Colonic mucosa (tissue), 4 donors: Measurements from ENCODE around the gene RPL38. TPM values are rescaled to one million over a fixed set of nuclear protein-coding genes. Genes with fewer than 3 reads are reported as not detected.

Experiments used
- DNase-seq: peaks from one replicate; pipeline ENCODE4 v3.0.0-alpha.2; 2020
- H3K27ac ChIP-seq: fragments of 200-600 bp; one replicate; pipeline ENCODE4 v1.8.0; 2021
- H3K27me3 ChIP-seq: fragments of 200-600 bp; one replicate; pipeline ENCODE4 v1.8.0; 2021
- H3K36me3 ChIP-seq: fragments of 200-600 bp; one replicate; pipeline ENCODE4 v1.8.0; 2021
- H3K4me1 ChIP-seq: fragments of 200-600 bp; one replicate; pipeline ENCODE4 v1.8.0; 2021; ENCODE audit warnings: mild to moderate bottlenecking
- H3K4me3 ChIP-seq: fragments of 200-600 bp; one replicate; pipeline ENCODE4 v1.8.0; 2021
- H3K9ac ChIP-seq, 2 donors: one replicate each; pipeline ENCODE4 v1.7.0; 2013; ENCODE audit warnings: control low read depth in 2 of 2, low read depth in 2 of 2, low read length in 2 of 2
- H3K9me3 ChIP-seq: fragments of 200-600 bp; one replicate; pipeline ENCODE4 v1.8.0; 2021
- intact Hi-C: fragments of 100-400 bp; cut with DNase I; formaldehyde crosslinking; loops from one replicate; pipeline ENCODE4 v1.14.1; 2022
- total RNA-seq, 2 donors: library from RNA; stranded (reverse); fragmentation: NEBNext Ultra II Directional in 1 of 2; extraction: Animal tissue kit (Norgen Biotek cat#: 25700) in 1 of 2; gene quantifications; one replicate each; pipeline ENCODE4 v1.2.1, GENCODE V29; 2021
- TF ChIP-seq, protein P1 (sequence below): fragments of 200-600 bp; IDR thresholded peaks from one replicate; pipeline ENCODE4 v1.8.0; 2022; ENCODE audit warnings: antibody characterized with exemption, mild to moderate bottlenecking
- donor health status: healthy.
- donor health status: DM: no; HTN: no; CAD: no.
- donor health status: DM: no; HTN: no; CAD: no.

RPL38 gene
- total RNA-seq, 2 donors from 2014 or later: 723 to 795 TPM

DNA sequence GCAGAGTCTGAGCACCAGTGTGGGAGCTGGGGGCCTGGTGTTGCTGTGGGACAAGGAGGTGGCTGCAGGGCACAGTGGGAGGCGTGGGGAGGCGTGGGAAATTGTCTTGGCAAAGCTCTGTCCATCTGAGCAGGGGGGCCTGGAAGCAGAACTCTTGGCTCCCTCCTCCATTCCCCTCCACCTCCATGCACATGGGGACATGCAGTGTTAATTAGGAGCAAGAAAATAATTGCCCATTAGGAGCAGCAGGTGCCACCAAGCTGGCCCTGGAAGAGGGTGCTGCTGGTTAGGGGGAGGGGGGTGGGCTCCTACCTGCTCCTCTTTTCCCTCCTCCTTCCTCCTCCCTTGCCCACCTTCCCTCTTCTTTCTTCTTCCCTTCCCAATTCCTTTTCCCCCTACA lies 14.4 kb downstream of the RPL38 start:
- Histone ChIP-seq H3K36me3 (no peaks in the 10 kb centered on the region), H3K27me3 (peaks cover 7% of the 10 kb centered on the region), H3K9ac (no peak overlapping the region), H3K4me1 (peaks cover 1% of the 10 kb centered on the region), H3K27ac (no peak overlapping the region), H3K9me3 (no peaks in the 10 kb centered on the region), H3K4me3 (no peak overlapping the region)
- TF ChIP-seq, protein P1, sequence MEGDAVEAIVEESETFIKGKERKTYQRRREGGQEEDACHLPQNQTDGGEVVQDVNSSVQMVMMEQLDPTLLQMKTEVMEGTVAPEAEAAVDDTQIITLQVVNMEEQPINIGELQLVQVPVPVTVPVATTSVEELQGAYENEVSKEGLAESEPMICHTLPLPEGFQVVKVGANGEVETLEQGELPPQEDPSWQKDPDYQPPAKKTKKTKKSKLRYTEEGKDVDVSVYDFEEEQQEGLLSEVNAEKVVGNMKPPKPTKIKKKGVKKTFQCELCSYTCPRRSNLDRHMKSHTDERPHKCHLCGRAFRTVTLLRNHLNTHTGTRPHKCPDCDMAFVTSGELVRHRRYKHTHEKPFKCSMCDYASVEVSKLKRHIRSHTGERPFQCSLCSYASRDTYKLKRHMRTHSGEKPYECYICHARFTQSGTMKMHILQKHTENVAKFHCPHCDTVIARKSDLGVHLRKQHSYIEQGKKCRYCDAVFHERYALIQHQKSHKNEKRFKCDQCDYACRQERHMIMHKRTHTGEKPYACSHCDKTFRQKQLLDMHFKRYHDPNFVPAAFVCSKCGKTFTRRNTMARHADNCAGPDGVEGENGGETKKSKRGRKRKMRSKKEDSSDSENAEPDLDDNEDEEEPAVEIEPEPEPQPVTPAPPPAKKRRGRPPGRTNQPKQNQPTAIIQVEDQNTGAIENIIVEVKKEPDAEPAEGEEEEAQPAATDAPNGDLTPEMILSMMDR: no peak
- DNase-seq: no peak
- intact Hi-C loops: no loop called here

DNA sequence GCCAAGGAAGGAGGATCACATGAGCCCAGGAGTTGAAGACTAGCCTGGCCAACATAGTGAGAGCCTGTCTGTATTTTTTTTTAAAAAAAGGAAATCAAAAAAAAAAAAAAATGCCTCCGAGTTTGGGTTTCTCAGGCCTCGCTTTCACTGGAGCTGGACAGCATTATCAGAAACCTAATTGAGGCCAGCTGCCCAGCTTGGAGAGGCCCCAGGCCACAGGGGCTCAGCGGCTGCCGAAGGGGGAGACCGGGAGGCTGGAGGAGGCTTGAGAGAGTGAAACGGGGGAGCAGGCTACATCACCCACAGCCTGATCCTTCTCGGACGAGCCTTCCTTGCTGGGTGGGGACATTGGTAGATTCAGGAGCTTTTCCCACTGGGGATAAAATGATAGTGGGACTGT lies 15.0 kb downstream of the RPL38 start:
- Histone ChIP-seq H3K9me3 (no peaks in the 10 kb centered on the region), H3K4me3 (no peak overlapping the region), H3K27ac (no peak overlapping the region), H3K36me3 (no peaks in the 10 kb centered on the region), H3K4me1 (no peaks in the 10 kb centered on the region), H3K27me3 (peaks cover 7% of the 10 kb centered on the region), H3K9ac (no peak overlapping the region)
- TF ChIP-seq, protein P1: no peak
- no peak for DNase-seq
- intact Hi-C loops: no loop called here

DNA sequence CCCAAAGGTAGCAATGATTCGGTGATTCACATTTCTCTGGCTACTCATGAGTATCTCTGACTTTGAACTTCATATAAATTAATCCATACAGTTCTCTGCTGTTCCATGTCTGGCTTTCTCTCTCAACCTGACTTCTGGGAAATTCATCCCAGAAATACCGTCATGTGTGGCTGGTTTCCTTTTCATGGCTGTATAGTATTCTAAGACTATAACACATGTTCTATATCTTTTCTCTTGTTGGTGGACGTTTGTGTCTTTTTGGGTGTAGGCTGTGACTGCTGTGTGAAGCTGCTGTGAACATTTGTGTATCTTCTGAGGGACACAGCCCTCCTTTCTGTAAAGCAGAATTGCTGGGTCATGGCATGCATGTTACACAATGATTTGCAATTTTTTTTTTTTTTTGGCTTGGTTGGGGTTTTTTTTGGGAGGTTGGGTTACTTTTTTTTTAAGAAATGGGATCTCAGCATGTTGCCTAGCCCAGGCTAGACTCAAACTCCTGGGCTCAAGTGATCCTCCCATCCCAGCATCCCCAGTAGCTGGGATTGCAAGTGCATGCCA lies 16.2 kb downstream of the RPL38 start:
- Histone ChIP-seq H3K4me3 (no peak overlapping the region), H3K9me3 (no peaks in the 10 kb centered on the region), H3K27ac (no peak overlapping the region), H3K27me3 (no peaks in the 10 kb centered on the region), H3K4me1 (no peaks in the 10 kb centered on the region), H3K36me3 (no peaks in the 10 kb centered on the region), H3K9ac (no peak overlapping the region)
- intact Hi-C loops: no loop called here
- TF ChIP-seq, protein P1: no peak
- DNase-seq: no peak

DNA sequence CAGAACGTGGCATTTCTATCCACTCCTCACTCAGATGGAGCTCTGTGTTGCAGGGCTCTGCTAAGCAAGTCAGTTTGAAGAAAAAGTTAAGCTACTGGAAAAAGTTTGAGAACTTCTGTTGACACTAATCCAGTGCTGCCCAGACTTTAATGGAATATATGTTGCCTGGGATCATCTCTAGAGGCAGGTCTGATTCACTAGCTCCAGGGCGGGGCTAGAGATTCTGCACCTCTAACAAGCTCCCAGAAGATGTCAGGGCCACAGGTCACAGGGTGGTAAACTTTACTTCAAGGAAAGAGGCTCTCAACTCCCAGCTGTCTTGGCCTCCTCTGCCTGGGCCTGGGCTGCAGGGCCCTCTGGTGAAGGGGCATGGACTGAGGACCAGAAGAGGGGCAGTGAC lies 16.7 kb downstream of the RPL38 start:
- intact Hi-C loops: no loop called here
- no peak for DNase-seq

DNA sequence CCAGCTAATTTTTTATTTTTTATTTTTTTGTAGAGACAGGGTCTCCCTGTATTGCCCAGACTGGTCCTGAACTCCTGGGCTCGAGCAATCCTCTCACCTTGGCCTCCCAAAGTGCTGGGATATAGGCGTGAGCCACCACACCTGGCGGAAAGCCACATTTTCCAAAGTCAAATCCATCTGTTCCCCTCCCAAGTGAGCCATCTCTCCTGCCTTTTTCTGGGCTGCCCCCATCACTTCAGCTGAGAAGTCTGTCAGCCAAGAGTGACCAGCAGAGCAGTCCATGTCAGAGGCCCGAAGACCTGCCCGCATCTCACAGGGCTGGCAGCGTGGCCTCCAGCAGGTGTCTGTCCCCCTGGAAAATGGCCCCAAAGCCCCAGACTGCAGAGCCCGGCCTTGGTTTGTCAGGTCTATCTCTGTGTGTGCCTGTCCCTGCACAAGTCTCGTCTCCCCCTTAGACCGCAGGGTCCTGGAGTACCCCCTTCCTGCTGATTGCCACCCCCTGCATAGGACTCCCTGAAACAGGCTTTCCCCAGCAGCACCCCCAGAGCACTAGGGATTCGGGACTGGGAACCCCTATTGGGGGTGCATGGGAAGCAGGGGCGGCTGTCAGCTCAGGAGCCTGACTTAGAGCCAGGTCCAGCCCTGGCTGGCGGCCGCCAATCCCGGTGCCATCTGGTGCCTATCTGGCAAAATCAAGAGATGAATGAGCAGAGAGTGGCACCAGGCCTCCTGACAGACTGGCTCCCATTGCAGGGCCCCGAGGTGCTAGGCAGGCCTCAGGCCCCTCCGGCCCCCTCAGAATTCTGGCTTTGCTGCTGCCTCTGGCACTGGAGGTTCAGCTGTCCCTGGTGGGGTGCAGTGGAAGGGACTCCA lies 17.7 kb downstream of the RPL38 start:
- H3K4me1 ChIP-seq: no peaks in the 10 kb centered on the region
- intact Hi-C loops: no loop called here

More for the DNA sequence above, 16.7 kb downstream of the RPL38 start:
- Histone ChIP-seq H3K4me3 (no peak overlapping the region), H3K27me3 (no peaks in the 10 kb centered on the region), H3K9ac (no peak overlapping the region), H3K9me3 (no peaks in the 10 kb centered on the region), H3K36me3 (no peaks in the 10 kb centered on the region), H3K4me1 (no peaks in the 10 kb centered on the region), H3K27ac (no peak overlapping the region)
- TF ChIP-seq, protein P1: no peak

More for the DNA sequence above, 17.7 kb downstream of the RPL38 start:
- Histone ChIP-seq H3K36me3 (no peaks in the 10 kb centered on the region), H3K27ac (no peak overlapping the region), H3K9ac (no peak overlapping the region), H3K27me3 (no peaks in the 10 kb centered on the region), H3K9me3 (no peaks in the 10 kb centered on the region), H3K4me3 (no peak overlapping the region)
- TF ChIP-seq, protein P1: no peak
- no peak for DNase-seq
